Fibroblast of skin of back (primary cell): Measurements from ENCODE around the gene RAD54L. TPM values are rescaled to one million over a fixed set of nuclear protein-coding genes. Genes with fewer than 3 reads are reported as not detected.
"Not testable (repeated sequence)": the region's sequence is repeated elsewhere in the genome, so short reads cannot be mapped to it uniquely, and the experiment has no call there.

Experiments
- DNase-seq: peaks from one replicate; pipeline ENCODE4 v3.0.0-alpha.2; 2013
- polyA plus RNA-seq, 2 experiments: library from polyadenylated mRNA; unstranded; fragments of 120-200 nt; gene quantifications; one replicate each; pipeline ENCODE4 v1.2.1, GENCODE V29; 2013; ENCODE audit not compliant: insufficient read length in 2 of 2

Gene RAD54L
- 12.5 TPM for polyA plus RNA-seq (2013, experiment 1 of 2; ENCODE audit: insufficient read length)
- polyA plus RNA-seq (2013, experiment 2 of 2; ENCODE audit: insufficient read length), result 1.8 TPM

GRCh38 chr1:46247436-46248121 lies at the start of gene RAD54L:
RAD54L (plus strand) TSS chr1:46247763; CDS start chr1:46248406, 643 bp downstream.
- DNase-seq, result peak; percentile 99

DNA sequence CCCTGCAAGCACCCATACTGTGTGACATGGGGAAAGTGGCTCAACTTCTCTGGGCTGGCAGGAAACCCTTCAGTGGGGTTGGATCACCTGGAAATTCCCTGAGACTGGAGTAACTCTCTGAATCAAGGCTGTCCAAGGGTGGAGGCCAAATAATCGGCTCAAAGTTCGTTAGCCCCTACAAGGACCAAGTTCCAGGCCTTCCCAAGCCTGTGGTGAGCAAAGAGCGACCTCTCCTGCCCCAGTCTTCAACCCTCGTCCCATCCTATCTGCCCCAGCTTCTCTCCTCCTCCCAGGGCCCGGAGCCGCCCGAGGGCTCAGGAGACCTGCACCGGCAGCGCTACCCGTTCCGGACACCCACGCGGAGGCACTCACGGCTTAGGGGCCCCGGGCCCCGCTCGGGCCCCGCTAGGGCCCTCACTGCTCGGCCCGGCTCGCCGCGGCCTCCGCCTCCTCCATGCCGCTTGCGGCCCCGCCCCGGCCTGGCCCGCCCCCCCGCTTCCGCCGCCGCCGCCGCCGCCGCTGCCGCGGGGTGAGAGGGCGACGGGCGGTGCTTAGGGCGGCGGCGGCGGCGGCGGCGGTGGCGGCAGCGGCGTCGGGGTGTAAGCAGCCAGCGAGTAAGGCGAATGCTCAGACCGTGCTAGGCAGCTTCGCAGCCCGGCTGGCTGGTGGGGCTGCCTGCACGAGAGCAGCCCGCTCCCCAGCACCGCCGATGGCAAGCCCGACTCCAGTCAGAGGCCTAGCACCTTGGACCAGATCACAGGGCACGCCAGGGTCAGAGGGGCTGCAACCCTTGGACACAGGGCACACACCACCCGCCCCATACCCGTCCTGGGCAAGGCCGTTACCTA lies 49.4 kb upstream of the RAD54L start, which contains the start of gene POMGNT1:
POMGNT1 (minus strand) TSS at position 471 of the 848 bp plus-strand sequence. CDS start 613 bp downstream, outside the sequence.
- DNase-seq, result peak; percentile 72

- no peak for DNase-seq
These were observed 48.3 kb upstream of the RAD54L start for GRCh38 chr1:46199233-46199749.

DNA sequence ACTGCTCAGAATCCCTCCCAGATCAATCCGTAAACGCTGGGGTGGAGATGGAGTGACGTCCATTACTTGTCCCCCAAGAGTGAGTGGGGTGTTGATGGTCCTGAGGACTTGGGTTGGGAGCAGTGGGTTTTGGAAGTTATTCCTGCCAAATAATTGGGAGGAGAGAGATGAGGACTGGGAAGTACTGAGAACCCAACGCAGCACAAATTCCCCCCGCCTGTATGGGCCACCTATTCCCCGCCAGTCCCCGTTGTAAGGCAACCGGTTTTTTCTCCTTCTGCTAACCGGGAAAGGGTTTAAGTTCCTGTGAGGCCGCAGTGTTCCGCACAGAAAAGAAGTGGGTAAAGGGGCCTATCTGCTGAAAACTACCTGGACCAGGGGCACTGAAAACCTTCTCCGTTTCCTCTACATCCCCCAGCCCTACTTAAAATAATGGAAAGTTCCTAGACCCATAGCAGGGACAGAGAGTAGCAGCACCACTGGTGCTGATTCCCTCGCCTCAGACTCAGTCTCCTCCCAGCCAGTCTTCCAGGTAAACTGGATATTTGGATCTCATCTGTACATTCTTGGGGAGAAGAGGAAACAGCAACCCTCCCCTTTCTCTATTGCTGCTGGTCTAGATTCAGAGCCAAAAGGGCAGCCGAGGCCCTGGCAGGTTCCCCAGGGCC lies 43.7 kb upstream of the RAD54L start:
- DNase-seq, result no peak

DNA sequence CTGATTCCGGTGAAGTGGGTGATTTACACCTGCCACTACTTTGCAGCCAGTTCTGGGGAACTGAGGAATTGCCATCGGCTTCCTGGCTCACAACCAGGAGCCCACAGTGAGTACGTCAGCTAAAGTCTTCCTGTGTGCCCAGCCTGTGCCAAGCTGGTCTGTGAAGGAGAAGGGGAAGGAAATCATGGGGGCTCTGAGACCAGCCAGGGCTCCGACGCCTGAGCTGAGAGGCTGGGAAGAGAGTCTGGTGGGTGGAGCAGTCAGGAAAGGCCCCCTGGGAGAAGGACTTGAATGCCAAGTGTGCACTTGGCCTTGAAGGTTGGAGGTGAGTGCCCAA lies 43.2 kb upstream of the RAD54L start:
- DNase-seq, result no peak

GRCh38 chr1:46205141-46205540 lies 42.4 kb upstream of the RAD54L start:
- no peak for DNase-seq

DNA sequence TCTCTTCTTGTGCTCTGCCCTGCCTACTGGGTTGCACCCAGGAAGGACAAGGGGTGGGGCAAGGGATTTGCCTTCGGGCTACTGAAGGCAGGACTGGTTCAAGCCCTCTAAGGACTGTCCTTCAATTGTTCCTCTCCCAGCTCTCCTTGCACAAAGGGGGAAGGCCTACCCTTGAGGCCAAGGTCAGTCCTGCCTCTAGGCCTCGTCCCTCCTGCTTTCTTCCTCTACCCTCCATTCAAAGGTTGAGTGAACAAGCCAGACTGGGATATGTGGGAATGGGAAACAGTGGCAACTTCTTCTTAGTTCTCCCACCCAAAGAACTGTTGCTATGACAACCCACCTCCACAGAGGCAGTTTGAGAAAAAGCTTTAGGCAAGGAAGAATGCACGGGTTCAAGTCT lies 41.8 kb upstream of the RAD54L start:
- no peak for DNase-seq

GRCh38 chr1:46206399-46206798 lies 41.2 kb upstream of the RAD54L start:
- DNase-seq, result no peak

- DNase-seq, result no peak
These were observed 37.0 kb upstream of the RAD54L start for GRCh38 chr1:46210561-46210960.

- DNase-seq, result no peak
These were observed 36.5 kb upstream of the RAD54L start for GRCh38 chr1:46211051-46211450.

DNA sequence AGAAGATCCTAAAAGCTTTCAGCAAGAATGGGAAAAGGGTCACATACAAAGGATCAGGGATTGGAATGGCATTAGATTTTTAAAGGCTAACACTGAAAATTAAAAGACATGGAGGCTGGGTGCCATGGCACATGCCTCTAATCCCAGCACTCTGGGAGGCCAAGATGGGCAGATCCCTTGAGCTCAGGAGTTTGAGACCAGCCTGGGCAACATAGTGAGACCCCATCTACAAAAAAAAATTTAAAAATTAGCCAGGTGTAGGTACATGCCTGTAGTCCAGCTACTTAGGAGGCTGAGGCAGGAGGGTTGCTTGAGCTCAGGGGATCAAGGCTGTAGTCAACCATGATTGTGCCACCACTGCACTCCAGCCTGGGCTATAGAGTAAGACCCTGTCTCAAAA lies 32.1 kb upstream of the RAD54L start:
- no peak for DNase-seq

- no peak for DNase-seq
These were observed 29.1 kb upstream of the RAD54L start for GRCh38 chr1:46218443-46218842.

DNA sequence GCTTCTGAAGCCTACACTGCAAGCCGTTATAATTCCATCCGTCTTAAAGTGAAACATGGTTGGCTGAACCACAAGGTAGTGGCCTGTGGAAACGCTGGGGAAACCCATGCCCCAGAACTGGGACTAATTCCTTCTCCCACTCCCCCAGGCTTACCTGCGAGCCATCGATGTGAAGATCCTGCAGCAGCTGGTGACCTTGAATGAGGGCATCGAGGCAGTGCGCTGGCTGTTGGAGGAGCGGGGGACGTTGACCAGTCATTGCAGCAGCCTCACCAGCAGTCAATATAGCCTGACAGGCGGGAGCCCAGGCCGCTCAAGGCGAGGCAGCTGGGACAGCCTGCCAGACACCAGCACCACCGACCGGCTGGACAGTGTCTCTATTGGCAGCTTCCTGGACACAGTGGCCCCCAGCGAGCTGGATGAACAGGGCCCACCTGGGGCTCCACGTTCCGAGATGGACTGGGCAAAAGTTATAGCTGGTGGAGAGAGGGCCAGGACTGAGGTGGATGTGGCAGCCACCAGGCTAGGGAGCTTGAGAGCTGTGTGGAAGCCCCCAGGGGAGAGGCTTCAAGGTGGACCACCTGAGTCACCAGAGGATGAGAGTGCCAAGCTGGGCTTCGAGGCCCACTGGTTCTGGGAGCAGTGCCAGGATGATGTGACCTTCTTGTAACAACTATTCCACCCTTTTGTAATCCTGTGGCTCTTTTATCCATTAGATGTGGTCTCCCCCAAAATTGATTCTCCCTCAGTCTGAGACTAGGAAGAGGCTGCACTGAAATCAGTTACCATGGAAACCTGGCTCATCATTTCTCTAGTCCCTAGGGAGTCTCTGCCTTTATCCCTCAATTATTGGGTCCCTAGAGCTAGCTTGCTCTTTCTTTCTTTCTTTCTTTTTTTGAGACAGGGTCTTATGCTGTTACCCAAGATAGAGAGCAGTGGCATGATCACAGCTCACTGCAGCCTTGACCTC lies 27.7 kb upstream of the RAD54L start:
- peak; percentile 7 for DNase-seq

DNA sequence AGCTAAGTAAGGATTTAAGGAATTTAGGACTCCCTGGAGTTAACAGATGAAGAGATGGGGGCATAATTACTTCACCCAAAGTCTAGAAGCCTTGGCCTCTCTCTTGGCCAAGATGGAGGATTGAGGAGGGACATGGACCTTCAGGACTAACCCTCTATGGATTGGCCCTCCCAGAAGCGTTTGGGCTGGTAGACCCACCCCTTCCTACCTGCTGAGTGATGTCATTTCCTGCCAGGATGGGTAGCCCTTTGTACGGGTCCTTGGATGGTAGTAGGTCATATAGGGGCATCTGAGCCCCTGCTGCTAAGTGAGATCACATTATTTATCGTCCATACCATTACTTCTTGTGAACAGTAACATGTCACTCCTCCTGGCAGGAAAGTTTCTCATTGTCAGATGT lies 26.8 kb upstream of the RAD54L start:
- no peak for DNase-seq

GRCh38 chr1:46221749-46222148 lies 25.8 kb upstream of the RAD54L start:
- no peak for DNase-seq

GRCh38 chr1:46223055-46223454 lies 24.5 kb upstream of the RAD54L start:
- not testable (repeated sequence) for DNase-seq

GRCh38 chr1:46223472-46223943 lies 24.1 kb upstream of the RAD54L start:
- DNase-seq, result peak; percentile 86

DNA sequence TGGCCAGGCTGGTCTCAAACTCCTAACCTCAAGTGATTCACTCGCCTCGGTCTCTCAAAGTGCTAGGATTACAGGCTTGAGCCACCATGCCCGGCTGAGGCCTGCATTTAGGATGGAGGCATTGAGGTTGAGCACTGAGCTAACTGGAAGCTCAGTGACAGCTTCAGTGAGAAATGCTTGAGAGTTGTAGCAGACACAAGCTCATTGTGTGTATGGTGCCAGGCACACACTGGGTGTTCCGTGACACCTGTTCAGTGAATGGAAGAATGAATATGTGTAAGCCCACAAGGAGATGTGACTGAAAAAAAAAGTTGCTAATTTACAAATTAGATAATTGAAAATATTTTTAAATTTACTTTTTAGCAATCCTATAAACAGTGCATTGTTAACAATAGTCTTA lies 22.6 kb upstream of the RAD54L start:
- DNase-seq, result no peak

DNA sequence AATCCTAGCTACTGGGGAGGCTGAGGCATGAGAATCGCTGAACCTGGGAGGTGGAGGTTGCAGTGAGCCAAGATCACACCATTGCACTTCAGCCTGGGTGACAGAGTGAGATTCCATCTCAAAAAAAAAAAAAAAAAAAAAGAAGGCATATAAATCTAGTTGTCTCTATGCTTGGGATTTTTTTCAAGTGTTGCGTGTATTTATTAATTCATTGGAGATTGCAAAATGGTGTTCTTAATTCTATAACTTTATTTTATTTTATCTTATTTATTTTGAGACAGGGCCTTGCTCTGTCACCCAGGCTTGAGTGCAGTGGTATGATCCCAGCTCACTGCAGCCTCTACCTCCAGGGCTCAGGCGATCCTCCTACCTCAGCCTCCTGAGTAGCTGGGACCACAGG lies 16.3 kb upstream of the RAD54L start:
- DNase-seq, result not testable (repeated sequence)

- DNase-seq, result no peak
These were observed 10.7 kb upstream of the RAD54L start for GRCh38 chr1:46236882-46237281.

- DNase-seq, result peak; percentile 85
These were observed 8.7 kb upstream of the RAD54L start for GRCh38 chr1:46238865-46239264.

GRCh38 chr1:46241733-46242132 lies 5.8 kb upstream of the RAD54L start:
- DNase-seq, result not testable (repeated sequence)
